Stomach (tissue), 9 donors: Measurements from ENCODE around the gene PRDM12. TPM values are rescaled to one million over a fixed set of nuclear protein-coding genes. Genes with fewer than 3 reads are reported as not detected.

ENCODE experiments used
- DNase-seq, 2 donors: peaks; one replicate each; pipeline versions ENCODE4 v3.0.0 to v3.0.0-alpha.2; 2013 to 2019
- H3K27ac ChIP-seq, 5 donors: fragments of 200-600 bp in 4 of 5; sonication (generic) in 4 of 5; one replicate each; pipeline ENCODE4 v1.5.1; 2013 to 2019; ENCODE audit warnings: mild to moderate bottlenecking in 1 of 5, moderate library complexity in 1 of 5
- H3K27me3 ChIP-seq, 3 donors: fragments of 200-600 bp; sonication (generic); one replicate each; pipeline ENCODE4 v1.5.1; 2017 to 2019; ENCODE audit warnings: mixed run types in 1 of 3
- H3K36me3 ChIP-seq, 4 donors: fragments of 200-600 bp; sonication (generic); 1 replicate in 3 of 4; 2 replicates in 1 of 4; pipeline ENCODE4 v1.5.1; 2016 to 2019
- H3K4me1 ChIP-seq, 4 donors: fragments of 200-600 bp; sonication (generic); one replicate each; pipeline ENCODE4 v1.5.1; 2016 to 2019
- H3K4me3 ChIP-seq, 4 donors: fragments of 200-600 bp; sonication (generic) in 3 of 4; one replicate each; pipeline ENCODE4 v1.5.1; 2016 to 2019; ENCODE audit warnings: mild to moderate bottlenecking in 1 of 4
- H3K9me3 ChIP-seq, 4 donors: fragments of 200-600 bp; sonication (generic); one replicate each; pipeline ENCODE4 v1.5.1; 2016 to 2019
- EP300 ChIP-seq: sonication (generic); formaldehyde crosslinking; IDR thresholded peaks from one replicate; pipeline ENCODE4 v1.6.1; 2017; ENCODE audit warnings: antibody characterized with exemption
- POLR2A ChIP-seq, 4 donors: fragments of 450-650 bp; IDR thresholded peaks; one replicate each; pipeline ENCODE4 v1.6.1; 2016; ENCODE audit warnings: antibody characterized with exemption in 4 of 4, control low read depth in 2 of 4, mild to moderate bottlenecking in 1 of 4, moderate library complexity in 1 of 4
- POLR2AphosphoS5 ChIP-seq, 3 donors: sonication (generic); formaldehyde crosslinking; IDR thresholded peaks; one replicate each; pipeline ENCODE4 v1.6.1; 2016; ENCODE audit warnings: antibody characterized with exemption in 3 of 3
- whole genome bisulfite sequencing, 5 donors: extraction: QIAGEN DNeasy Blood & Tissue Kit in 3 of 5; methylation state at CpG; one replicate each; pipeline versions ENCODE4 v1.1.5 to v1.1.7; 2013 to 2018; 5-methylcytosine and 5-hydroxymethylcytosine counted together
- intact Hi-C: fragments of 100-400 bp; cut with DNase I; formaldehyde crosslinking; loops from one replicate; pipeline ENCODE4 v1.15.1; 2023; ENCODE audit warnings: low total_unique reads
- polyA plus RNA-seq, 3 donors: library from polyadenylated mRNA; stranded (reverse); fragments of 200-250 nt; gene quantifications; one replicate each; pipeline ENCODE4 v1.2.3, GENCODE V29; 2013
- total RNA-seq, 5 donors: library from RNA; depleted of rRNA; stranded (reverse); fragments of >200 nt; gene quantifications; one replicate each; pipeline versions ENCODE4 v1.1.0 to v1.2.3, GENCODE V29; 2014 to 2016
- TF ChIP-seq, protein P1 (sequence below), 7 experiments: fragments of 450-650 bp in 4 of 7; fragments of 200-600 bp in 3 of 7; sonication (generic) in 3 of 7; IDR thresholded peaks; one replicate each; pipeline ENCODE4 v1.5.1; 2016 to 2019; ENCODE audit warnings: antibody characterized with exemption in 7 of 7, control low read depth in 2 of 7, mild to moderate bottlenecking in 1 of 7
- donor health status: healthy with polysubstance abuse.
- donor health status: Bipolar disorder and iron deficiency.
- donor health status: healthy.

Gene PRDM12
- total and polyA plus RNA-seq, 8 donors, result 0.08 TPM; not detected in 7

DNA sequence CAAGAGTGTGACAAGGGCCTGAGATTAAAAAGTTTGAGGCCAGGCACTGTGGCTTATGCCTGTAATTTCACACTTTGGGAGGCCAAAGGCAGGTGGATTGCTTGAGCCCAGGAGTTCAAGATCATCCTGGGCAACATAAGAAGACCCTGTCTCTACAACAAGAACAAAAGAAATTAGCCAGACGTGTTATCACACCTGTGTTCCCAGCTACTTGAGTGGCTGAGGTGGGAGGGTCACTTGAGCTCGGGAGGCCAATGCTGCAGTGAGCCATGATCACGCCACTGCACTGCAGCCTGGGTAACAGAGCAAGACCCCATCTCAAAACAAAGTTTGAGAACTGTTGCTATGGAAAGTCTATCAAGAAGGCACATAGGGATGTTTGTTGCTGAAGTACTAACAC, 54.2 kb downstream of the PRDM12 start:
- TF ChIP-seq POLR2A (IDR thresholded peaks at IDR 0.05), result no peak
- no peak for TF ChIP-seq POLR2AphosphoS5 (IDR thresholded peaks at IDR 0.05)
- TF ChIP-seq, protein P1, sequence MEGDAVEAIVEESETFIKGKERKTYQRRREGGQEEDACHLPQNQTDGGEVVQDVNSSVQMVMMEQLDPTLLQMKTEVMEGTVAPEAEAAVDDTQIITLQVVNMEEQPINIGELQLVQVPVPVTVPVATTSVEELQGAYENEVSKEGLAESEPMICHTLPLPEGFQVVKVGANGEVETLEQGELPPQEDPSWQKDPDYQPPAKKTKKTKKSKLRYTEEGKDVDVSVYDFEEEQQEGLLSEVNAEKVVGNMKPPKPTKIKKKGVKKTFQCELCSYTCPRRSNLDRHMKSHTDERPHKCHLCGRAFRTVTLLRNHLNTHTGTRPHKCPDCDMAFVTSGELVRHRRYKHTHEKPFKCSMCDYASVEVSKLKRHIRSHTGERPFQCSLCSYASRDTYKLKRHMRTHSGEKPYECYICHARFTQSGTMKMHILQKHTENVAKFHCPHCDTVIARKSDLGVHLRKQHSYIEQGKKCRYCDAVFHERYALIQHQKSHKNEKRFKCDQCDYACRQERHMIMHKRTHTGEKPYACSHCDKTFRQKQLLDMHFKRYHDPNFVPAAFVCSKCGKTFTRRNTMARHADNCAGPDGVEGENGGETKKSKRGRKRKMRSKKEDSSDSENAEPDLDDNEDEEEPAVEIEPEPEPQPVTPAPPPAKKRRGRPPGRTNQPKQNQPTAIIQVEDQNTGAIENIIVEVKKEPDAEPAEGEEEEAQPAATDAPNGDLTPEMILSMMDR (IDR thresholded peaks at IDR 0.05), result no peak
- TF ChIP-seq EP300, result no peak
- intact Hi-C loops, result loop anchor here (10.0 kb wide), 1 partner anchor 116 kb away; the partner anchor contains the start of gene ABL1
- no peaks in the 10 kb centered on the region for H3K27me3 ChIP-seq

DNA sequence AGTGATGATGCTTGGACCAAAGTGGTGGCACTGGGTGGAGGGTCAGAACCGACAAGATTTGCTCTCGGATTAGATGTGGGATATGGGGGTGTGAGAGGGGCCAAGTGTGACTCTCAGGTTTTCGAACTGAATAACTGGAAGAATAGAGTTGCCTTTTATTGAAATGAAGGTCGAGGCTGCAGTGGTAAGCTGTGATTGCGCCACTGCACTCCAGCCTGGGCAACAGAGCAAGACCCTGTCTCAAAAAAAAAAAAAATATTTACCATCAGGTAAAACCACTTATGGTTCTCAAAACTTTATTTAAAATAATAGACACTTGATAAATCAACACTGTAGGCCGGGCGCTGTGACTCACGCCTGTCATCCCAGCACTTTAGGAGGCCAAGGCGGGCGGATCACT, 56.4 kb downstream of the PRDM12 start:
- Histone ChIP-seq H3K4me3 (no peak overlapping the region), H3K27me3 (no peaks in the 10 kb centered on the region), H3K9me3 (no peaks in the 10 kb centered on the region), H3K4me1 (peaks cover 6 to 25% (median 17%) of the 10 kb centered on the region in 4 donors), H3K36me3 (no peaks in the 10 kb centered on the region), H3K27ac (no peak overlapping the region)
- WGBS, 5 donors, result 96 to 98% (median 97%) methylated on average over 10 of the region's 10 CpGs
- TF ChIP-seq EP300 (no peak), POLR2A (IDR thresholded peaks at IDR 0.05) (no peak), POLR2AphosphoS5 (IDR thresholded peaks at IDR 0.05) (no peak)
- TF ChIP-seq, protein P1 (IDR thresholded peaks at IDR 0.05), result no peak
- no peak for DNase-seq
- intact Hi-C loops, result no loop called here

More for the DNA sequence above, 54.2 kb downstream of the PRDM12 start:
- 69 to 87% (median 81%) methylated on average over 3 of the region's 3 CpGs for WGBS, 5 donors
- no peaks in the 10 kb centered on the region for H3K9me3 ChIP-seq
- H3K4me3 ChIP-seq, result no peak overlapping the region
- no peak for DNase-seq
- peaks cover 22 to 47% (median 36%) of the 10 kb centered on the region in 4 donors for H3K4me1 ChIP-seq
- H3K36me3 ChIP-seq, result no peaks in the 10 kb centered on the region
- H3K27ac ChIP-seq, result no peak overlapping the region

DNA sequence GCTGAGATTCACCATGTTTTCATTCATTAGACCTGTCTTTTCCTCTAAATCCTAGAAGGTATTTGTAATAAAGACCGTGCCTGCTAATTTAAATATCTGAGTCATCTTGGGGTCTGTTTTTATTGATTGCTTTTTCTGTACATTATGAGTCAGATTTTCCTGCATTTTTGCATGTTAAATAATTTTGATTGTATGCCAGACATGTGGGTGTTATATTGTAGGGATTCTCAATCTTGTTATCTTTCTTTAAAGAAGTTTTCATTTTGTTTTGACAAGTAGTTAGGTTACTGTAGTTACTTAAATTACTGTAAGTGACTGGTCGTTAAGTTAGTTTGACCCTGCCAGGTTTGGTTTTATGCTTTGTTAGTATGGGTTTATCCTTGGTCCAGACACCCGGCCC, 64.3 kb downstream of the PRDM12 start:
- Histone ChIP-seq H3K27me3 (no peaks in the 10 kb centered on the region), H3K36me3 (no peaks in the 10 kb centered on the region), H3K27ac (no peak overlapping the region), H3K9me3 (no peaks in the 10 kb centered on the region), H3K4me1 (peaks cover 9 to 28% (median 20%) of the 10 kb centered on the region in 4 donors), H3K4me3 (no peak overlapping the region)
- intact Hi-C loops, result no loop called here
- no peak for DNase-seq
- TF ChIP-seq POLR2AphosphoS5 (IDR thresholded peaks at IDR 0.05) (no peak), EP300 (no peak), POLR2A (IDR thresholded peaks at IDR 0.05) (no peak)
- TF ChIP-seq, protein P1 (IDR thresholded peaks at IDR 0.05), result no peak
- 65 to 89% (median 82%) methylated on average over 3 of the region's 3 CpGs for WGBS, 5 donors

DNA sequence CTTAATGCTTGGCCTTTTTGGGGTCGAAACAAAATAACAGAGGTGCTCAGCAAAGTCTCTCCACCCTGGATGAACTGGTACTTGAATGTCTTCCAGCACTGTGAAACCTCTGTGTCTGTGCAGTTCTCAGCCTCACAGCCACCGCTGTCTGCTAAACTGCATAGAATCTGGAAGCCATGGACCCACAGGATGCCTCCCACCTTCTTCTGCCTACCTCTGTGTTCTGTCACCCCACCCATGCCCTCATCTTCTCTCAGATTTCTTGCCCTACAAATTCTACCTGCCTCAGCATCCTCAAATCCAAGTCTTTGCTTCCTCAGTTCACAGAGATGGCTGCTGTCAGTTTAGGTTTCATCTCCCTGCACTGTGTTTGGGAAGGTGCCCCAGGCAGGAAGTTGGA, 64.8 kb downstream of the PRDM12 start:
- no peak for TF ChIP-seq POLR2A (IDR thresholded peaks at IDR 0.05)
- TF ChIP-seq, protein P1 (IDR thresholded peaks at IDR 0.05), result no peak
- no peak for TF ChIP-seq POLR2AphosphoS5 (IDR thresholded peaks at IDR 0.05)
- TF ChIP-seq EP300, result no peak
- 88 to 98% (median 94%) methylated on average over 2 of the region's 2 CpGs for WGBS, 5 donors
- H3K27ac ChIP-seq, result no peak overlapping the region
- no peaks in the 10 kb centered on the region for H3K27me3 ChIP-seq
- peaks cover 9 to 28% (median 20%) of the 10 kb centered on the region in 4 donors for H3K4me1 ChIP-seq
- no peak overlapping the region for H3K4me3 ChIP-seq
- no peaks in the 10 kb centered on the region for H3K36me3 ChIP-seq
- no peak for DNase-seq
- intact Hi-C loops, result no loop called here
- no peaks in the 10 kb centered on the region for H3K9me3 ChIP-seq
